CD4-positive, alpha-beta T cell (primary cell): ENCODE measurements around the gene TCEAL1. TPM values are rescaled to one million over a fixed set of nuclear protein-coding genes. Genes with fewer than 3 reads are reported as not detected.

Experiments
- ATAC-seq: fragments of 200-7000 bp; cut with Tn5 transposase; one replicate; pipeline ENCODE4 v1.10.0; 2022; ENCODE audit warnings: mild to moderate bottlenecking; ENCODE audit not compliant: poor library complexity
- CTCF ChIA-PET: fragments of 350-600 bp; sonication (Branson Sonifier 250); formaldehyde crosslinking; loops from one replicate; lab custom pipeline; 2021; ENCODE audit warnings: antibody characterized with exemption, inconsistent platforms; lab: Charles Lee
- POLR2A ChIA-PET: fragments of 350-600 bp; sonication (Branson Sonifier 250); formaldehyde crosslinking; loops from one replicate; lab custom pipeline; 2021; ENCODE audit warnings: antibody characterized with exemption, inconsistent platforms; lab: Charles Lee
- DNase-seq, 14 experiments: peaks; one replicate each; pipeline ENCODE4 v3.0.0-alpha.2; 2013 to 2020; ENCODE audit warnings: mixed read lengths in 2 of 14
- H3K27ac ChIP-seq, 2 donors: one replicate each; pipeline versions ENCODE4 v1.5.1 to v1.7.0; 2013; ENCODE audit warnings: low read length in 2 of 2, low read depth in 1 of 2, mild to moderate bottlenecking in 1 of 2
- H3K27me3 ChIP-seq, 2 experiments: 1 replicate in 1 of 2; 2 replicates in 1 of 2; pipeline versions ENCODE4 v1.6.1 to v1.7.0; 2013; ENCODE audit warnings: low read length in 2 of 2, control low read depth in 1 of 2, mild to moderate bottlenecking in 1 of 2, moderate library complexity in 1 of 2; ENCODE audit not compliant: insufficient read depth in 2 of 2, control insufficient read depth in 1 of 2
- H3K36me3 ChIP-seq: one replicate; pipeline ENCODE4 v1.6.1; 2013; ENCODE audit warnings: low read length, control low read depth; ENCODE audit not compliant: insufficient read depth
- H3K4me1 ChIP-seq: one replicate; pipeline ENCODE4 v1.6.1; 2013; ENCODE audit warnings: low read length, control low read depth; ENCODE audit not compliant: insufficient read depth
- H3K4me3 ChIP-seq: one replicate; pipeline ENCODE4 v1.5.1; 2013; ENCODE audit warnings: mild to moderate bottlenecking, low read length, moderate library complexity
- H3K9me3 ChIP-seq, 2 experiments: 1 replicate in 1 of 2; 2 replicates in 1 of 2; pipeline versions ENCODE4 v1.6.1 to v1.7.0; 2013; ENCODE audit warnings: low read length in 2 of 2, mild to moderate bottlenecking in 2 of 2, control low read depth in 1 of 2, moderate library complexity in 1 of 2; ENCODE audit not compliant: control insufficient read depth in 1 of 2, insufficient read depth in 1 of 2
- H3K27ac Mint-ChIP-seq: one replicate; pipeline ENCODE4 v1.8.0; 2020; ENCODE audit warnings: mixed read lengths
- H3K27me3 Mint-ChIP-seq: one replicate; pipeline ENCODE4 v1.8.0; 2021; ENCODE audit warnings: mixed read lengths
- H3K36me3 Mint-ChIP-seq: one replicate; pipeline ENCODE4 v1.8.0; 2021; ENCODE audit warnings: low read depth, mixed read lengths
- H3K4me1 Mint-ChIP-seq: one replicate; pipeline ENCODE4 v1.8.0; 2021; ENCODE audit warnings: low read depth, mixed read lengths
- H3K4me3 Mint-ChIP-seq: one replicate; pipeline ENCODE4 v1.8.0; 2020; ENCODE audit warnings: mild to moderate bottlenecking, mixed read lengths
- H3K9me3 Mint-ChIP-seq: one replicate; pipeline ENCODE4 v1.8.0; 2020; ENCODE audit warnings: mixed read lengths
- CTCF ChIP-seq: fragments of 200-600 bp; IDR thresholded peaks from one replicate; pipeline ENCODE4 v1.8.0; 2022; ENCODE audit warnings: antibody characterized with exemption, mild to moderate bottlenecking
- intact Hi-C, 2 experiments: fragments of 100-400 bp; cut with DNase I in 1 of 2; cut with micrococcal nuclease in 1 of 2; formaldehyde crosslinking; loops; one replicate each; pipeline versions ENCODE4 v1.15.1 to v1.9.0; 2023 to 2025; cut with DNase I, micrococcal nuclease
- total RNA-seq, 174 experiments: library from RNA in 2 of 174; stranded (reverse) in 2 of 174; gene quantifications; one replicate each; pipeline ENCODE4 v1.2.3 and lab custom pipeline; 2021 to 2026

TCEAL1 gene
- total RNA-seq, 2 experiments from 2014 or later = 4.0 to 4.9 TPM

- peak overlapping the region; percentile 65 for H3K27ac Mint-ChIP-seq
- H3K27me3 ChIP-seq = no peaks in the 10 kb centered on the region
- ATAC-seq (peak; percentile 59), DNase-seq (peak in 5 of 14 experiments; percentile 9 to 45 (median 26))
- H3K4me1 Mint-ChIP-seq = peaks cover 27% of the 10 kb centered on the region
- H3K36me3 Mint-ChIP-seq = no peaks in the 10 kb centered on the region
- H3K36me3 ChIP-seq = no peaks in the 10 kb centered on the region
- H3K9me3 ChIP-seq = no peaks in the 10 kb centered on the region
- H3K27ac ChIP-seq = no peak overlapping the region
- H3K4me1 ChIP-seq = peaks cover 9% of the 10 kb centered on the region
- no peaks in the 10 kb centered on the region for H3K27me3 Mint-ChIP-seq
- H3K4me3 Mint-ChIP-seq = peak overlapping the region; percentile 94
- no peak for TF ChIP-seq CTCF
- no peaks in the 10 kb centered on the region for H3K9me3 Mint-ChIP-seq
- H3K4me3 ChIP-seq = peak overlapping the region; percentile 84
- ChIA-PET POLR2A (no interaction called here), CTCF (no interaction called here)
- intact Hi-C loops = loop anchor here (5.0 to 10.0 kb wide), 3 partner anchors 37 to 55 kb away; partner anchors contain the start of gene MORF4L2 (in 1 of the 2)
Measured at GRCh38 chrX:103629318-103630170, 769 bp downstream of the TCEAL1 start.

- Histone ChIP-seq H3K27me3 (no peaks in the 10 kb centered on the region), H3K4me3 (peak overlapping the region; percentile 84), H3K36me3 (no peaks in the 10 kb centered on the region), H3K4me1 (peaks cover 9% of the 10 kb centered on the region), H3K27ac (no peak overlapping the region), H3K9me3 (no peaks in the 10 kb centered on the region)
- Mint-ChIP-seq H3K27ac (peak overlapping the region; percentile 65), H3K36me3 (no peaks in the 10 kb centered on the region), H3K27me3 (no peaks in the 10 kb centered on the region), H3K9me3 (no peaks in the 10 kb centered on the region), H3K4me3 (peak overlapping the region; percentile 94), H3K4me1 (peaks cover 27% of the 10 kb centered on the region)
- TF ChIP-seq CTCF = no peak
- intact Hi-C loops = loop anchor here in 1 of 2 experiments (5.0 kb wide), 1 partner anchor 38 kb away; no protein-coding TSS in a partner anchor
- ChIA-PET POLR2A (no interaction called here), CTCF (no interaction called here)
- ATAC-seq (no peak), DNase-seq (no peak)
Measured at GRCh38 chrX:103630171-103630511, 1.4 kb downstream of the TCEAL1 start.

GRCh38 chrX:103631145-103631544 is 2.4 kb downstream of the TCEAL1 start:
- ChIA-PET CTCF (no interaction called here), POLR2A (no interaction called here)
- intact Hi-C loops = loop anchor here in 1 of 2 experiments (5.0 kb wide), 1 partner anchor 39 kb away; no protein-coding TSS in a partner anchor
- Mint-ChIP-seq H3K9me3 (no peaks in the 10 kb centered on the region), H3K27me3 (no peaks in the 10 kb centered on the region), H3K36me3 (no peaks in the 10 kb centered on the region), H3K4me1 (peaks cover 27% of the 10 kb centered on the region), H3K27ac (no peak overlapping the region), H3K4me3 (peak overlapping the region; percentile 15)
- Histone ChIP-seq H3K36me3 (no peaks in the 10 kb centered on the region), H3K27me3 (no peaks in the 10 kb centered on the region), H3K27ac (no peak overlapping the region), H3K4me3 (no peak overlapping the region), H3K9me3 (no peaks in the 10 kb centered on the region), H3K4me1 (peaks cover 9% of the 10 kb centered on the region)
- no peak for TF ChIP-seq CTCF
- DNase-seq (no peak), ATAC-seq (no peak)
